ENCODE results near the gene ZFP36L1.
A peak's percentile ranks its signal among the peaks of the same experiment; 100 is the strongest.
"Not testable (repeated sequence)": the region's sequence is repeated elsewhere in the genome, so short reads cannot be mapped to it uniquely, and the experiment has no call there.

Gene ZFP36L1

DNA sequence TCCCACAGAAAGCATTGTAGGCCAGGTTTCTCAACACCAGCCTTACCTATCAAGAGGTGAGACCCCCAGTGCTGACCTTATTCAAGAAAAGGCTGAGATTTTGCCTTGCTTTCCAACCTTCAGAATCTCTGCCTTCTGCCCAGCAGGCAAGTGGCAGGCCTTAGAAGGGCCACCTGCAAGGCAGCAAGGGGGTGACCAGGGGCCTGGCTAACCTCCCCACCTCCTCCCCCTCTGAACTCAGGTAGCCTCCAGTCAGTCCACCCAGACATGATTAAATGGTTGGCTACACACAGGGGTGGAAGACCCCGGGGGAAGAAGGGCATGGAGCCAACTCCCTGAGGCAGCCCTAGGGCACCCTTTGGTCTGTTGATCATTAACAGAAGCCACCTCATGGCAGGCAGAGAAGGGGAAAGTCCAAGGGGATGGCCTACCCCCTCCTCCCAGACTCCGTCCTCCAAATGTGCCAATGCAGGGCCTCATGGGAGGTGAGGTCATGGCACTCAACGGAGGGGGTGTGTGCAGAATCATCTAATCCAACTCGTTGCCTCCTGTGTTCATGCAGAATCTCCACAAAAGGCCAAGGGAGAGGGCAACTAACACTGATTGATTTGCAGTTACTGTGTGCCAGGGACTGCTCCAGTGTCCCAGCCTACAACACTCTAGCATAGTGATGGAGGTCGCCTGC, 8.5 kb downstream of the ZFP36L1 start:
- no peak for DNase-seq (ENCODE audit: low read depth in 2 of 2)

DNA sequence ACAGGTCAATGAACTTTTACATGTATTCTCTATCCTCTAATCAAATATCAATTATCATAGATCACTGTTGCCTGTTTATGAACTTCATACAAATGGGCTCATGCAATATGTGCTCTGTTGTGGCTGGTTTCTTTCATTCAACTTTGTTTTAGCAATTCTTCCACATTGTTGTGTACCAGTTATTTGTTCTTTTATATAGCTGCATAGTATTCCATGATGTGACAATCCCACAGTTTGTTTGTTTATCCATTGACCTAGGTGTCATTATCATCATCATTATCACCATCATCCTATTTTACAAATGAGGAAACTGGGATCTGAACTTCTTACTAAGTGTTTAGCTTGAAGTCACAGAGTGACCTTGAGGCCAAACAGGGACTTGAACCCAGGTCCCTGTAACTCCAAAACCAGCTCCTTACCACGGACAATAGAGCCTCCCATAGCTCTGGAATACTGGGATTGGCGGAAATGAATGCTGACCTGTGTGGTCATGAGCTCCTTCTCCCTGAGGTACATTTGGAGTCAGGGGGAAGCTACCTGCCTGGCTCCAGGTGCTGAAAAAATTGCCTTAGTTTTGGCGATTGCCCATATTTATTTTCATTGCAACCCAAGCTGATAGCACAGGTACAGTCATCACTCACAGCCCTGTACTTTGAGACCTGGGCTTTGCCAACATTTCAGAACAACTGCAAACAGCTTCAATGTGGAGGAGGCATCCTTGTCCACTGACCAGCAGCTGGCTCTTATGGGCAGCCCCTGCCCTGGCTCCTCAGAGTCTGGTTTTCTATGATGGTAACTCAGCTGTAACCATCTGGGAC, 9.2 kb downstream of the ZFP36L1 start:
- no peak for DNase-seq (ENCODE audit: low read depth in 2 of 2)

DNA sequence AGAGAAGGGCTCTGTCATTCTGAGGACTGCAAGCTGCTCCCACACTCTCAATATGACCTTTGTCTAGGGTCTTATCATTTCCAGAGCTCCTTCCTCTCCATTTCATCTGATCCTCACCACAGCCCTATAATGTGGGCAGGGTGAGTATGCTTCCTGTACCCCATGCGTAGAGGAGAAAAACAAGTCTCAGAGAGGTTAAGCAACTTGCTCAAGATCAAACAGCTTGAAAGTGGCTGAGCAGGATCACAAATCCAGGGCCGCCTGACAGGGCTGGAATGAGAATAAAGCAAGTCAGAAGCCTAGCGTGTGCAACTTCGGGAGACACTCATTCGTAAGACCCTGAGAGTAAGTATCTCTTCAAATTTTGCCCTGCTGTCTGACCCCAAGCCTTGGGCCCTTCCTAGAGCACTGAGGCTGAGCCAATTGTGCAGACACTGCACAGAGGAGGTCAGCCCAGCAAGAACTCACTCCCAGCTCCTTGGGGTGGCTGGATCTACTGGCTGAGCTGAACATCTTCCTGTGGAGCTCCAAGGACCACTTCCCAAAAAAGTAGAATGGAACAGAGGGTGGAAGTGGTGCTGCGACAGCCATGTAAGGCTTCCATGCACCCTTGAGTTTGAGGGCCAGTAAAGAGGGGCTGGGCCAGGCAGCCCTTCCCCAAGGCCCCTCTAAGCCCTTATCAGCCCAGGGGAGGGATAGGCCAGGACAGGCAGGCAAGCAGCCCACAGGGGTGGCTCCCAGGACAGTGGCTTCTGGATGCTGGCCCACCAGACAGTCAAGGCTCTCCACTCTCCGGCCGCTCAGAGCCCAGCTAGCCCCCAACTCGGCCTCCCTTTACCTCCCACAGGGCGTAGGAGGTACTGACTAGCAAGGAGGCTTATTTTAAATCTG, 10.5 kb downstream of the ZFP36L1 start:
- DNase-seq (ENCODE audit: low read depth in 2 of 2): peak in 1 of 2 donors; percentile 60

DNA sequence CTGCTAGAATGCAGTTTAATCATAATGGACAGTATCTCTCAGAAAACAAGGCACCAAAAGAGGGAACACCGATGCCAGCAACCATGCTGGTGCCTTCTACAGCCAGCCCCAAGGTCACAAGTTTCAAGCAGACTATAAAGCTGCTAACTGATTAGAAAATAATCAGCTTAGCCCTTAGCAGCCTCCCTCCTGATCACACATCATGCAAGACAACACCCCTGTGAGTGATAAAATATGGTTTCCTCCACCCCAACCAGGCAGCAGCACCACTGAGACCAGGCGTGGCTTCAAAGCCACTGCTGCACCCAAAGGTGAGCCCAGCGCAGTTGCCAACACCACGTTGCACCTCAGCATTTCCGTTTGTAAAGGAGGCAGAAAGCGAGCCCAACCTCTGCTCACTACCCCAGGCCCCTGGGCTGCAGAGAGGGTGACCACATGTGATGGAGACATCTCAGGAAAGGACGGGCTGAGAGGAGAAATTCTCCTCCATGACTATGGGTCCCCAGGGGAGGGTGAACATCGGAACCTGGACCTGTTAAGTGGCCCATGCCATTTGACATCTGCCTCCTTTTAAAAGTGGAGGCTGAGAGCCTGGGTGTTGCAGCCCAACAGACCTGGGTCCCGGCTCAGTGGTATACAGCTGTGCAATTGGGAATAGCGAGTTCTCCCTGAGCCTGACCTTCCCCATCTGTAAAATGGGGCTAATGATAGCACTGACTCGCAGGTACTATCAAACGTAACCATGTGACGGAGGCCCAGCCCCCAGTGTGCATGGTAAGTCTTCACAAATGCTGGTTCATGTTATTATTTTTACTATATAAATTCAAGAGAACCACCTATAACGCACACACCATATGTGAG, 11.5 kb downstream of the ZFP36L1 start:
- DNase-seq (ENCODE audit: low read depth in 2 of 2): peak in 1 of 2 donors; percentile 58

DNA sequence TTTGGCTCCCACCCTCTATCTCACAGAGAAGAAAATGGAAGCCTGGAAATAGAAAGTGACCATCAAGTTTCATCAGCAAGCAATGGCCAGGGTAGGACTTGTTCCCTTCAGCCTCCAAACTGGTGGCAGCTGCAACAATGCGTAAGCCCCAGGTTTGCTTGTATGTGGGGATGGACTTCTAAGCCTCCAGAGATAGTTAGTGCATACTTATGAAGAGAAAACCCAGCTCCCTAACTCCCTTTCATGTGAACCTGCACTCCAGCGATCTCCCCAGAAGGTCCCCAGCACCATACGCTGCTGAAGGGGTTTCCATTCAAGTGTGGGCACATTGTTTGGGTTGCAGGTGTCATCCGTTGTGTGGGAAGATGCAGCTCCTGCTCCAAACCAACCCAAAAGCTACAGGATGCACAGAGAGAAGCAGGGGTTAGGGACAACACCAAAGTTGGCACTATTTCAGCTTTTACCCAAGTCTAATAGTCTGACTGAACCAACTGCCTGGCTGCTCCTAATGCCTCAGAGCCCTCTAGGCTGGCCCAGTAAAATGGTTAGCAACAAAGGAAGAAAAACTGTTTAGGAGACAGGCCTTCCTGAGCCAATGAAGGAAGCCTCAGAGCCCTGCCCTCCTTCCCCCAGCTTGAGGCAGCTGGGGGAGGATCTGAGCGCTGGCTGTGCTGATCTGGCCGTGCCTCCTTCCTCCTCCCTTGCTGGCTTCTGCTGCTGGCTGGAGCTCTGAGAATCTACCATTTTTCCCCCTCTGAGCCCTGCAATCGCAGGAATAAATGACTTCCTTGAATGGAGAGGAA, 12.3 kb downstream of the ZFP36L1 start:
- no peak for DNase-seq (ENCODE audit: low read depth in 2 of 2)

DNA sequence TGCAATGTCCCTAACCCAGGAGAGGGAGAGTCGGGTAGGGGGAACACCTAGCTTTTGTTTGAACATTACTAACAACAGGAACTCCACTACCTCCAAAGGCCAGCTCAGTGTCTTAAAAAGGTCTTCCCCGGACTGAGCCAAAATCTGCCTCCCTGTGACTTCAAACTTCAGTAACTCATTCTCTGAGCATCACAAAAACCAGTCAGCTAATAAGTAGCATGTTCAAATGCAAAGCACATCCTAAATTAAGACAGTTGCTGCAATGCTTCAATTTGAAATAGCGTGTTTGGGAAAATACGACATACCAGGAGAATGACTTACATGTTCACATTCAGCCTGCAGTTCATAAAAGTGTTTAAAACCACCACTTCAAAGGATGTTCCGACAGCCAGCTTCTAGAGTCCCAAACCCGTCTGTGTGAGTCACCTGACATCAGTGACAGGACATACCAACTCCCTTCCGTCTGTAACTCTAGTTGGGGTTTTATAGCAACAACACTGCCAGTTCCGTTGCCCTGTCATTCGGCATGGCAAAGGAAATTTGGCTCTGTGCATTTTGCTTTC, 13.0 kb downstream of the ZFP36L1 start:
- no peak for DNase-seq (ENCODE audit: low read depth in 2 of 2)

DNA sequence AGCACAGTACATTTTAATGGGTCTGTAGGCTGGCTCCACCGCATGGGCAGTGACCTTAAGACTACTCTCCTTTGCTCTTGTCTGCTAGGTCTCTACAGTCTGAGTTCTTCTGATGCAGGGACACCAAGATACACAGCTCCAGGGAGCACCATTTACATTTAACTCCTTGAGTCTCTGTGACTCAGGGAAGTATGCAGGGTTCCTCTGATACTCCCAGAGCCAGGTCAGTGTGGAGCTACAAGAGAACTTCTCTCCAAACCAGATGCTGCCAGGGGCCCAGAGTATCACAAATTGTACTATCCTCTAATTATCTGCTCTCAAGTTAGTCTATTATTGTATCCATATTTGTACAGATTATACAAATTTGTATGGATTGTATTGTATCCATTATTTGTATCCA, 15.2 kb downstream of the ZFP36L1 start:
- no peak for DNase-seq (ENCODE audit: low read depth in 2 of 2)

DNA sequence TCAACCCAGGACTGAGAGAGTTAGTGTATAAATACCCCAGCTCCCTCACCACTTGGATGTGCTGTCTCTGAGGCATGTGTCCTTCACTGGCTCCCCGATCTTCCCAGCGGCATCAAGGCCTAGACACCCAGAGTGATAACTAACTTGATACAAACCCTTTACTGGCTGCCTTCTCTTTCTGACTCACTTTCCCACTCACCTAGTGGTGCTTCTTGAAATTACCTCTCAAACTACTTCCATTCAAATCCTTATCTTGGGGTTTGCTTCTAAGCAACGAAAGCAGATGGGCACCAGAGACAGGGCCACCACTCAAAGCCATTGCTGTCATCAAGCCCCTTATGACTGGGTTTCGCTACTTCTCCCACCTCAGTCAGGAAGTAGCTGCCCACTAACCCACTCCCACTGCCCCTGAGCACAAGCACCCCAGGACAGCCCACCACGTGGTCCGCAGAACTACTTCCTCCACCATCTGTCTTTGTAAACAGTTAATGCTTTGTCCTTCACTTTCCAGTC, 17.2 kb downstream of the ZFP36L1 start:
- DNase-seq (ENCODE audit: low read depth in 2 of 2): no peak

DNA sequence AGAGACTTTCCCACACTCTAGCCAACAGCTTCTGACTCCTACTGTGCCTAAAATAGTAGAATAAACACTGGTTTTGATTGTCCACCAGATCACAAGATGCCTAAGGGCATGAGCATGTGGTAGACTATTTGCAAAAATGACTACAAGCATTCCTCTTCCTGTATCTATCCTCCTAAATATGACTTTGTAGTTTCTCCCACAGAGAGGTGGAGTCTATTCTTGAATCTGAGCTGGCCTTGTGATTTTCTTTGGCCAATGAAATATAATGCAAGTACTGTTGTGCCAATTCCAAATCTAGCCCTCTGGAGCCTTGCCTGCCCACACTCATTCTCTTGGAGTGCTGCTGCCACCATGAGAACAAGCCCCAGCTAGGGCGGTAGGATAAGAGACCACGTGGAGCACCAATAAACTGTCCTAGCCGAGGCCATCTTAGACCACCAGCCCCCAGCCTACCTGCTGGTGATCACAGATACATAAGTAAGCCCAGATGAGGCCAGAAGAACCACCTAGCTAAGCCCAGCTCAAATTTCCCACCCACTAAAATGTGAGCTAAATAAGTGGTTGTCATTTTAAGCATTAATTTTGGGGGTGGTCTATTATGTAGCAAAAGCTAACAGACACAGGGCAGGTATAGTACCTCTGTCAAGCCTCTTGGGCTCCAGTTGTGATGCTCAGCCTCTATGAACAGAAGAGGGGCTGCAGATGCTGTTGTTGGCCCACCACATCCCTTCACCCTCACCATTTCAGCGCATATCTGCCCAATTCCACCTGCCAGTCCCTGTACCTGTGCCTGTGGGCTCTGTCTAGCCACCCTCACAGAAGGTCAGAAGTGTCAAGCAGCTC, 17.9 kb downstream of the ZFP36L1 start:
- no peak for DNase-seq (ENCODE audit: low read depth in 2 of 2)

DNA sequence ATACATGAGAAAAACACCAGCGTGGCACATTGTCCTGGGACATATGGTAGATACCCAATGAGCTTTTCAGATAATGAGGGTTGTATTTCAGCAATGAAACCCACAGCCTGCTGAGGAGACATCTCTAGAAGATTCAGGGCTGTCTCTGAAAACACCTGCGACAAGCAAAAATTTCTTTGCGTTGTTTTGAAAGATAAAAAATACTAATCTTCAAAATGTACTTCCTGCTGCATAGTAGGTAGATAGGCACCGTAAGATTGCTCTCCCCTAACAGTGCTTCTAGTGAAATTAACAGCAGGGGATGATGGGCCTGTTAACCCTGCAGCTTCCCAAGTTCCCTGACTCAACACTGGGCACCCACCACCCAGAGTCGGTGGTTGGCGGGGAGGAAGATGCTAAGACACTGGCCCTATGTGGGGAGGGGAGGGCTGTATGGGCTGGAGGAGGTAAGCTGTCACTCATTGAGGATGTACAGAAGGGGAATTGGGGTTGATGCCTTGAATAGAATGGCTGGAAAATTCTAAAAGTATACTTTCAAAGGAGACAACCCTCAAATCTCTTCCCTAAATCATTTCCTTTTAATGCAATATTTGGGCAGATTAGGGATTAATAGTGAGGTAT, 20.0 kb downstream of the ZFP36L1 start:
- DNase-seq (ENCODE audit: low read depth in 2 of 2): no peak

DNA sequence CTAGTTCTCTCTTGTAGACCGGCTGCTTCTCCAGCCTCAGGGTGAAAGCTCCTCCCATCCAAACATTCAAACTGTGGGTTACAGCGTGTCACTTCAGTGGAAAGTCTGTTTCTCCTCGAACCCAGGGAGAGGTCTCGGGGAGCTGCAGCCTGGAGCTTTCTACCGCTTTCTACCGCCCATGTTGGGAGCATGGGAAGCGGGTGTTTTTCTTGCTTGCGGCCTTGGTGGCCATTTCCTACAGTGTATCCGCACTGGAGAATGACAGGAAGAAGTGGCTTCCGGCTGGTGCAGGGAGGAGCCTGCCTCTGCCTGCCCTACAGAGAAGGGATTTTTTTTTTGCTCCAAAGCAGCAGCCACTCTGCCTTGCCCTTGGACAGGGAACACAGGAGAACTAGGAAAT, 21.2 kb downstream of the ZFP36L1 start:
- DNase-seq (ENCODE audit: low read depth in 2 of 2): no peak

DNA sequence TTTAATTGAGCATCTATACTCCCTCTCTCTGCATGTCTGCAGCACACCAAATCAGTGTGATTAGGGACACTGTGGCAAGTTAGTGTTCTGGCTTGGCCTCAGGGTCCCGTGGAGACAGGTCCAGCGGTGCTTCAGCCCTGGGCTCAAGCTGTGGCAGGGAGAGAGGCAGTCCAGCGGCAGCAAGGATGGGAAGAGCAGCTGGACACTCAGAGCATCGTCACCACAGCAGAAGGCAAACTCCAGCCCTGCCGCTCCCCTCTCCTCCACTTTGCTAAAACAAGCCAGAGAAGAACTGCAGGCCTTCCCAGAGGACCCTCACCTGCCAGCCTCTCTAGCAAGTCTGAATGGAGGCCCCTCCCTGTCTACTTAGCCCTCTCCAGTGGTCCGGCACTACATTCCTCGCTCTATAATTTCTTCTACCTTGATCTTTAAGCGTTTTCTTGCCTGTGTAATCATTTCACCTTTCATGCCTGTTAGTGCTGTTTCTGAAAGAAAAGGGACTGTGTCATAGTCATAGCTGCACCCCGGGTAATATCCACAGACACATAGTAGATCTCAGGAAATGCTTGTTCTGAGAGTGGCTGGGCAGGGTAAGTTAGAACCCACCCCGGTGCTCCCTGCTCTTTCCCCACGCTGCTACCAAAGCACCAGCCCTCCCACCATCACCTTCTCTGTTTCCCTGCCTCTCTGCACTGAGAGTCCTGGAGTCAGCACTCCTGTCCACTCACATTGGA, 22.1 kb downstream of the ZFP36L1 start:
- DNase-seq (ENCODE audit: low read depth in 2 of 2): no peak

DNA sequence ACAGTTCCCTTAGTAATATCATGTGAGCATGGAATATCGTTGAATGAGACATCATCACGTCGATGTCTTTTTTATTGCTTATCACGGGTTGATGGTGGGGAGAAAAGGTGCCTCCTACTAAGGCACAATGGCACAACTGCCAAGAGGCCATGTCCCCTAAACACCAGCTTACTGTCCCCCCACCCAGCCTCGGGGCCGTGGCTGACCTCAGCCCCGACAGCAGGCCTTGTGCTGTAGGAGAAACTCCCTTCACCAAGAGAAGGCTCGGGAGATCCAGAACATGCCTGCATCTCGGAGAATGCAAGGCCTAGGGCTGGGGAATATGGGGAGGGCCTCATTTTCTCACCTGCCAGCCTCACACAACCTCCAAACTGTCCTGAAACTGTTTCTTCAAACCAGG, 22.8 kb downstream of the ZFP36L1 start:
- DNase-seq (ENCODE audit: low read depth in 2 of 2): no peak

DNA sequence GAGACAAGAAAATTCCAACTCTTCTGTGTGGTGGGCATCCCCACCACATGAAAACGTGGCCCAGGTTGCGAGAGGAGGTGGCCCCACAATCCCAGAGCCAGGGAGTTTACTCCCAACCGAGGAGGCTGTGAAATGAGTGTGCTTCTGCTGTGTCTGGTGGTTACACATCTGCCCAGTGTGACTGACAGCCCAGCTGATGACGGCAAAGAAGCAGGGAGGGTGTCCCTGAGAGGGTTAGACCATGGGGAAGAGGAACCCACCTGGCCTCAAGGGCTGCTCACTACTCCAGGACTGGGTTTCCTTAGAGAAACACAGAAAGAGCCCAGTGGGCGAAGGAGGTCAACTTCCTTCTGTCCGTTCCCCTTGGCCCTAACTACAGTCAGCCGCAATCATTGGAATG, 24.6 kb downstream of the ZFP36L1 start:
- DNase-seq (ENCODE audit: low read depth in 2 of 2): no peak

DNA sequence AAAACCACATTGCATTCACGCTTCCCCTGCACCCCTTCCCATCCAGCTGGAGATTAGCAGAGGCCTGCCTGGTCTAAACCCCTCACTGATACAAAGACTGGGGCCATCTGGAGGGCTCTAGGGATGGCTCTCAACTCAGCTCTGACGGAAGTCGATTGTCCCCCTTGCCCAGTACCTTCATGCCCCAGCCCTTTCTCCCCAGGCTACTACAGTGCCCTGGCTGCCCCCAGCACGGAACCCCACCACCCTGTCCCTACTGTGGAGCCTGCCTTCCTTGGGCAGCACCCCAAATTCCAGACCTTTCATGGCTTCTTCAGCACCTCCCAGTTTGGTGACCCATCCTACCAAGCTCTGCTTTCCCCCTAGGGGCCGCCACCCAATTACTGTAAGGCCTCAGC, 25.6 kb downstream of the ZFP36L1 start:
- no peak for DNase-seq (ENCODE audit: low read depth in 2 of 2)

DNA sequence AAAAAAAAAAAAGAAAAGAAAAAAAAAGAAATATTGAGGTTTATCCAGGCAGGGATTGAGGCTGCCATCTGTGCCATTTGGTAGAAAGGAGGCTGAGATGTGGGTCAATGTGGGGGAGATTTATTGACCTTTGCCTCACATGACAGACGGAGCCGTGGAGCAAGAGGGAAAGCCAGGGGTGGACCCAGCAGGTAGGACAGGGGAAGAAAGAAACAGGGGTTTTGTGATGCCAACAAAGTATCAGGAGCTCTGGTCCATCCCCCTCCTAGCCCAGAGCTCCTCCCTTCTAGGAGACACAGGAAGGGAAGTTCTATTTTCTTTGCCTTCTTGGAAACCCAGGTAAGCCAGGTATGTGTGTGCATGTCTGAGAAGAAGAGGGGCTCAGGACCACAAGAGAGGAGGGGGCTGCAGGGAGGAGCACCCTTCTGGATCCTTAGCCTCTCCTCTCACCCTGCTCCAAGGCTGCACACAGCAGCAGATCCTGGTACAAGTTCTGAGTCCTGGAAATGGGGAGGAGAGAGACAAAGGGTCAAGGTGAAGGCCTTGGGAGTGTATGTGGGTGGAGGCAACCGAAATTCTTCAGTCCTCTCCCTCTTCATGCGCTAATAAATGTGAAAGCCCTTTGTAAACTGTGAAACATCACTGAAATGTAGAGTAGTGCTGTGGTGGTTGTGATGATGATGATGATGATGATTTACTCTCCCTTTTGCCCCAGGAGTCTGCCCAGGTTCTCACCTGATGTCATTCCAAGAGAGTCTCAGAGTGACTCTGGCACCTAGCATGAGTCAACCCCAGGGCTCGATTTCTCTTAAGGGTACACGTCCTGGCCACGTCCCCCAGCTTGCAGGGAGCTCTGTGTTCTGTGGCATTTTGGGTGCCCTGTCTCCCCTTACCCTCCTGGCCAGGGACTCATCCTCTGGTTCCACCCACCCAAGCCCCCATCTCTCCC, 26.3 kb downstream of the ZFP36L1 start:
- no peak for DNase-seq (ENCODE audit: low read depth in 2 of 2)

DNA sequence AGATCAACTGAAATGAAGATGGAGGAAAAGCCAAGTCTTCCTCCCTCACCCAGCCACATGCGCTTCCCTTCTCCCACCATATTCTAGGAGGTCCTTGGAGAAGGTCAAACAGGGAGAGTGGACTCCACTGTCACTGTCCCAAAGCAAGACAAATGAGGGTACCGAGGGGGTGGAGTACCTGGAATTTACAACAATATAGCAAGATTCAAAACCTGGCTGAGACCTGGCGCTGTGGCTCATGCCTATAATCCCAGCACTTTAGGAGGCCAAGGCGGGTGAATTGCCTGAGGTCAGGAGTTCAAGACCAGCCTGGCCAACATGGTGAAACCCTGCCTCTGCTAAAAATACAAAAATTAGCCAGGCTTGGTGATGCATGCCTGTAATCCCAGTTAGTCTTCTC, 29.0 kb downstream of the ZFP36L1 start:
- not testable (repeated sequence) for DNase-seq (ENCODE audit: low read depth in 2 of 2)
